ENCODE data around the gene ING3. TPM values are rescaled to one million over a fixed set of nuclear protein-coding genes. Genes with fewer than 3 reads are reported as not detected.

ING3 gene
- total RNA-seq, 1 donor from 2014 or later: 6.8 TPM

GRCh38 chr7:121020249-121020988 is 69.8 kb downstream of the ING3 start:
- Histone ChIP-seq H3K36me3 (no peaks in the 10 kb centered on the region), H3K27me3 (no peaks in the 10 kb centered on the region), H3K9me3 (peaks cover 0 to 6% of the 10 kb centered on the region in 2 donors), H3K4me3 (no peak overlapping the region), H3K4me1 (peaks cover 6 to 66% of the 10 kb centered on the region in 2 donors), H3K27ac (peak overlapping the region; percentile 69 to 77)
- no peak for TF ChIP-seq CTCF (IDR thresholded peaks at IDR 0.05)
- intact Hi-C loops (cut with DNase I): no loop called here
- no peak for DNase-seq (ENCODE audit: low spot score in 2 of 2)

GRCh38 chr7:121020989-121021969 is 70.7 kb downstream of the ING3 start:
- Histone ChIP-seq H3K27ac (peak overlapping the region; percentile 69 to 77), H3K4me1 (peaks cover 6 to 64% of the 10 kb centered on the region in 2 donors), H3K9me3 (peaks cover 0 to 6% of the 10 kb centered on the region in 2 donors), H3K4me3 (no peak overlapping the region), H3K27me3 (no peaks in the 10 kb centered on the region), H3K36me3 (no peaks in the 10 kb centered on the region)
- no peak for TF ChIP-seq CTCF (IDR thresholded peaks at IDR 0.05)
- no peak for DNase-seq (ENCODE audit: low spot score in 2 of 2)
- intact Hi-C loops (cut with DNase I): no loop called here

- H3K4me1 ChIP-seq: peaks cover 3 to 51% of the 10 kb centered on the region in 2 donors
Observed at GRCh38 chr7:121023194-121023593, 72.6 kb downstream of the ING3 start.

GRCh38 chr7:121023683-121024511 is 73.3 kb downstream of the ING3 start:
- peaks cover 0 to 6% of the 10 kb centered on the region in 2 donors for H3K9me3 ChIP-seq
- TF ChIP-seq CTCF (IDR thresholded peaks at IDR 0.05): no peak
- no peaks in the 10 kb centered on the region for H3K36me3 ChIP-seq
- DNase-seq (ENCODE audit: low spot score in 2 of 2): no peak
- intact Hi-C loops (cut with DNase I): no loop called here
- H3K27ac ChIP-seq: peak overlapping the region; percentile 74 to 77
- H3K4me3 ChIP-seq: peak overlapping the region; percentile 14 to 37
- H3K4me1 ChIP-seq: peaks cover 3 to 47% of the 10 kb centered on the region in 2 donors
- H3K27me3 ChIP-seq: no peaks in the 10 kb centered on the region

More at GRCh38 chr7:121023194-121023593, 72.6 kb downstream of the ING3 start:
- no peaks in the 10 kb centered on the region for H3K27me3 ChIP-seq
- TF ChIP-seq CTCF (IDR thresholded peaks at IDR 0.05): no peak
- DNase-seq (ENCODE audit: low spot score in 2 of 2): no peak
- peaks cover 0 to 6% of the 10 kb centered on the region in 2 donors for H3K9me3 ChIP-seq
- peak overlapping the region in 1 of 2 donors; percentile 14 for H3K4me3 ChIP-seq
- no peaks in the 10 kb centered on the region for H3K36me3 ChIP-seq
- intact Hi-C loops (cut with DNase I): no loop called here
- H3K27ac ChIP-seq: peak overlapping the region; percentile 74 to 77

GRCh38 chr7:121024611-121025010 is 74.0 kb downstream of the ING3 start:
- TF ChIP-seq CTCF (IDR thresholded peaks at IDR 0.05): no peak
- no peak for DNase-seq (ENCODE audit: low spot score in 2 of 2)
- intact Hi-C loops (cut with DNase I): loop anchor here (5.0 kb wide), 1 partner anchor 37 kb away; the partner anchor contains the start of gene CPED1

More at GRCh38 chr7:121024611-121025010, 74.0 kb downstream of the ING3 start:
- peaks cover 3 to 40% of the 10 kb centered on the region in 2 donors for H3K4me1 ChIP-seq
- peak overlapping the region; percentile 14 to 37 for H3K4me3 ChIP-seq
- H3K36me3 ChIP-seq: no peaks in the 10 kb centered on the region
- H3K27ac ChIP-seq: peak overlapping the region; percentile 74 to 77
- peaks cover 0 to 6% of the 10 kb centered on the region in 2 donors for H3K9me3 ChIP-seq
- no peaks in the 10 kb centered on the region for H3K27me3 ChIP-seq

Data from ascending aorta (tissue), 2 donors.